GM19240 (cell line): ENCODE data around the gene ARSJ.

ENCODE experiments used
- DNase-seq: peaks from one replicate; pipeline ENCODE4 v3.0.0; 2011; ENCODE audit warnings: low spot score; ENCODE audit not compliant: insufficient read length

The ARSJ gene

DNA sequence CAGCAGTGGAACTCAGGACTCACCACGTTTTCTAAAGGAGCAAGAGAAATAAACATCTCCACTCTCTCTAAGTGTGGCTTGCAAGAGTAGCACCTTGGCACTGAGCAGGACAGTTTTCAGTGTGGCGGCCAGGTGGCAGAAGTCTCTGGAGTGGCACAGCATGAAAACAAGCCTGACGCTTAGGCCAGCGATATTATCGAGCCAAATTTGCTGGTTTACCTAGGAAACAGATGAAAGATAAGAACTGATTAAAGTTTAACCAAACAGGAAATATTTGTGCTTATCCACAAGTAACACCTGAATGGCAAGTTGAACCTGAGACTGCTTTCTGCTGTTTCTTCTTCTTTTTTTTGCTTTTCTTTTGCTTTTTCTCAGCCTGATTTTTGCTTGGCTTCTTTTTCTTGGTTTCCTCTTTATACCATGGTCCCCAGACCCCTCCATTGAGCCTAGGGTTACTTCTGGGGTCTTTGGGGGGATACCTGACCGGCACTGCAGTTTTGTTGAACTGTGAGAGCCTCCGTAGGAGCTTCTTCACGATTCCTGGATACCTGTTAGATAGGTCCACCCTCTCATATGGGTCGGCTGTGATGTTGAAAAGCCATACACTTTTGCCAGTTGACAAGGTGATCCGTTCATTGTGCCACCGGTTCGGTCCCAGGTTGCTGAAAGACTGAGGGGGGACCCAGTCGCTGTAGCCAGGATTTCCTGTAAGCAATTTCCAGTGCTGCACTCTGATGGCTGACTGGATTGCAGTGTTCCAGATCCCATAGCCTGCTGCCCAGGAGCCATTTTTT lies 77.3 kb downstream of the ARSJ start:
- no peak for DNase-seq

DNA sequence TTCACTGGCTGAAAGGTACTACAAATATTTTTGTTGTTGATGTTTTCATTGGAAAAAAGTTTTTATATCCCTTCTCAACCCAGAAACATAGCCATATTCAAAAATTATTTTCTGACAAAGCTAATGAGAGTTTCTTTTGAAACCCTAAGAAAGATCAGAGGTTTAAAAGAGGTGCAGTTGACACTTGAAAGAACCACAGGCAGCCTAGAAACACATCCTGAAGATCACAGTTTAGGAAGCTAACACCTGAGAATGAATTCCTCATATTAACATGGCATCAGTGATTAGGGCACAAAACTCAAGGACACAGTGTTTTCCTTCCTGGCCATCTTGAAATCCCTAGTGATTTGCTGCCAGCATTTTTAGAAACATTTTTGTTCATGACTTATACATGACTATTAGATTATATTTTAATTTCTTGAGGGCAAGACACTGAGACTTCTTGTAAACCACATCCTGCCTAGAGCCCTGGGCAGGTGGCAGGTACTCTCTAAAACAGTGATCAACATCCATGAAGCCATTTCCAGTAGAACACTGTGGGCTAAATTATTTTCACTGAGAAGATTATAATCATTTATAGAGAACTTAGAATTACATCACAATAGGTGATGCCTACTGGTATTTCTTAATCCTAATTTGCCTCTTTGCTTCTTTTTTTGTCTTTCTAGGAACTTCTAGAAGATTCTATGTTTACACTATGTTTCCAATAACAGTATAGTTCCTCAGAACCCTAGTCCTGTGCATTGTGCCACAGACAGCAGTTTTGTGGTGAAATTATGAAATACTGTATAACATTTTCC lies 80.0 kb downstream of the ARSJ start:
- DNase-seq, result no peak

GRCh38 chr4:113893546-113893945 lies 85.9 kb downstream of the ARSJ start:
- no peak for DNase-seq

GRCh38 chr4:113888006-113888405 lies 91.4 kb downstream of the ARSJ start:
- no peak for DNase-seq

GRCh38 chr4:113885291-113885690 lies 94.2 kb downstream of the ARSJ start:
- DNase-seq, result no peak

GRCh38 chr4:113884655-113885054 lies 94.8 kb downstream of the ARSJ start:
- no peak for DNase-seq

DNA sequence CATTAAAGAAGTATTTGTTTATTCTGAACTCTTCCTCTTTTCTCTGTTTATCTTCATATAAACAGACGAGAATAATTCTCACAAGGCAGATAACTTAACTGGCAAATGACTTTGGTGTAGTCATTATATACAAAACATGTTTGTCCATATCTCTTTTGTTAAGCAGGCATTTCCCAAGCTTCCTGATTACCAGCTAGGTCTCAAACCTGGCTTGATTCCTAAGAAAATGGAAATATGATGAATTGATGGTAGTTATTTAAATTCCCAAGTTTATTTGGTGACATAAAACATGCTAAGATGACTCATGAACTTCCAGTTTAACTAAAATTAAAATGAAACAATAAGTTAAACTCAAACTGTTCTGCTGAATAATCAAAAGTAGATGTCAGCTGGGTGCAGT lies 96.8 kb downstream of the ARSJ start:
- DNase-seq, result no peak

DNA sequence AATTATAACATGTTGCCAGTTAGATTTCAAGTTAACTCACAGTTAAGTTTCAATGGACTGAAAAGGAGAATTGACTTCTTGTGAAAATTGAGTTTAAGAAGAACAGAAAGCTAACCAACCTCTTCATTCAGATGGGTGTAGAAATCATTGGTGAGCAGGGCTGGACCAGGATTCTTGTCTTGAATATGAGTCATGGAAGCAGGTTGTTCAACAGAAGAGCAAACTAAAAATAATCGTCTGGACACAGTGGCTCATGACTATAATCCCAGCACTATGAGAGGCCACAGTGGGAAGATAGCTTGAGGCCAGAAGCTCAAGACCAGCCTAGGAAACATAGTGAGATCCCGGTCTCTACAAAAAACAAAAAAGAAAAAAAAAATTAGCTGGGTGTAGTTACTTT lies 98.2 kb downstream of the ARSJ start:
- DNase-seq, result no peak

DNA sequence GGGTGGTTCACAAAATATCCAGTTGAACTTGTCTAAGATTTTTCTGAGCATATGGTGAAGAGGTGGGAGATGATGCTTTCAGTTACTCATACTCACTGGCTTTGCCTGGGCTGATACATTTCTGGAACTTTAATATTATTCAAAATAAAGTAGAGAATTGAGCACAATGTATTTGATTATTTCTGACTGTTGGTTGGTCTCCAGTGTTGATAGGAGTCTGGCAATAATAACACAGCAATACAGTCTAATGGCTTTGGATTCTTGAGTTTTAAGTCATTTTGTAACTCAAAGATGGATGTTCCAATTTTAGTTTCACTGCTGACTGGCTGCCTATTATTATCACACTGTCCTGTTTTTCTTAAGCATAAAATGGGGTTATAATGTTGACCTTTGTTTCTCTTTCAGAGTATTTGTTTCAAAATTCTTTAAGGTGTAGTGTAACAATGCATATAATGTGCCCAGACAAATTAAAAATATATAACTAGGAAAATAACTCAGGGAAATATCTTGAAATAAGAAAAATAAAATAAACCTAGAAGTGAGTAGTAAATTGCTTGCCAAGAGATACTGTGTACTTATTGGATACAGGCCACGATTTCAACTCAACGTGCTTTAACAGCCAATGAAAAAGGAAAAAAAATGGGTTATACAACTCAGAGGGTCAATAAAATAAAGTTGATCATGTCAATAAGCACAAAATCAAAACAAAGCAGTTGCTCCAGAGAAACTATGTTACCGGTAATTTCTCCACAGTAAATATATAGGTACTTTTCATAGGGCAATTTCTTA lies 99.0 kb downstream of the ARSJ start:
- DNase-seq, result no peak

DNA sequence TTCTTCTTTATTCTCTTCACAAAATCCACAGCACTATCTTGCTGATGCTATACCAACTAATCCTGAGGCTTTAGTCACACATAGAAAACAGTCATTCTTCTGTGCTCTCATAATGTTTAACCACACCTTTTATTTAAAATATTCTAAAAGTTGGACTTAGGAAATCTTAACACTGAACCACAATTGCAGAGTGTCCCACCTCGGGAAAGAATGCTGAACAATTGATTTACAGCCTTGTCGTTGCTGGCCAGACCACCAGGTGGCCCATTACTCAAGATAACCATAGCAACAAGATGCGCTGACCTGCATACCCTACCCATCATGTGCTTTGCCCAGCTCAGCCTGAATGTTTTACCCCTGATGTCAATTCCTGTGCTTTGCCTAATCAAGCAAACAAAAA lies 100.8 kb downstream of the ARSJ start:
- DNase-seq, result no peak

DNA sequence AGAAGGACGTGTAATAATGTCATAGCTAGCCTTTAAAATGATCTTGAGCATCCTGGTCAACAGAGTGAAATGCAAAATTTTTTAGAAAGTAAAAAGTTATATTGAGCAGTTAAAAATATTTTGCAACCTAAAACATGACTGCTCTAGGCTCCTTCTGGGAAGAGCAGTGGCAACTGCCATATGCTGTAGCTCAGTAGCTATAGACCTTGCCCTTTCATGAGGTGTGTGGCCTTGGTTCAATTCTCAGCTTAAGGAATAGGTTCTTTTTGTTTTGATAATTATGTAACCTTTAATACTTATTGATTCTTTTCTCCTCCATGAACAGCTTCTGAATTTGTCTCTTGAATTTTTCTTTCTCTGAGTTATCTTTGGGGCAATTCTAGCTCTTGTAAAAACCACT lies 105.0 kb downstream of the ARSJ start:
- DNase-seq, result no peak

DNA sequence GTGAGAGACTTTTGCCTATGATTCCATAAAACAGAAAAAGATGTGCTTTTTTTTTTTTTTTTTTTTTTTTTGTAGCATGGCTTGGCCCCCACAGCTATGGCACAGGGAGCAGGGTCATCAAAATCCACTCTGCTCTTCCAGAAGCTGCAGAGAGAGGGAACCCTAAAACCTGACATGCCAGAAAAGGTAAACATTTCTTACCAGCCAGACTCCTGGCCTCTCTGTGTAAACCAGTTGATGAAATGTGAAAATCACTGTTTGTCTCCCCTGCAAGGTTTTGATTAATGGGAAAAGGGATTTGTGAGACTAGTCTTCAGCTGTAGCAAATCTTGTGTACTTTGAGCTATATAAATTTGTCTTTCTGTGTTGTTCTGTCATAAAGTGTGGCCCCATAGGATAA lies 105.9 kb downstream of the ARSJ start:
- DNase-seq, result no peak

DNA sequence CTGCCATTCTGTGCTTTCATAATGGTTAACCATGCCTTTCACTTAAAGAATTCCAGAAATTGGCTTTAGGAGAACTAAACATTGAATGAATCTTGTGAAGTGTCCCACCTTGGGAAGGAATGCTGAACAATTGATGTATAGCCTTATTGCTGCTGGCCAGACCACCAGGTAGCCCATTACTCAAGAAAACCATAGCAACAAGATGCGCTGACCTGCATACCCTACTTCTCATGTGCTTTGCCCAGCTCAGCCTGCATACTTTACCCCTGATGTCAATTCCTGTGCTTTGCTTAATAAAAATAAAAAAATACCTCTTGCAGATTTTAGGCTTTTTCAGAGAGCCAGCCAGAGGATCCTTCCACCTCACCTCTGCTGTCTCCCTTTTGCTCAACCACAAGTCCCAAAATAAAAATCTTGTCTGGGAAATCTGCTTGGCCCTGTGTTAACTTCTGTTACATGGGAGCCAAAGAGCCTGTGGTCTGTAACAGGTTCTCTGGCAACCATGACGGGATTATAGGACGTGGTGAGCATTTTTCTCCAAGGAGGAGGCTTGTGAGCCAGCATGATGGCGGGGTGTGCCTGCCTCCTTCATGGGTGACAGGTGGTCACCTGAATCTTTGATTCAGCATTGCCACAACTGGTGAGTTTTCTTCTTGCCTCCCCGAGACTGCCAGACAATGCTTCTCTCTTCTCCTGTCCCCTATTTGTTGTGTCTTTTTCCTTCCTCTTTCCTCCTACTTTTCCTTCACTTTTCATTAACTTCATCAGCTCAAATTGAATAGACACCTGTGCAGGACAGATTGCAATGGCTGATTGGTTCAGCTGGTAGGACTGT lies 106.8 kb downstream of the ARSJ start:
- DNase-seq, result no peak

DNA sequence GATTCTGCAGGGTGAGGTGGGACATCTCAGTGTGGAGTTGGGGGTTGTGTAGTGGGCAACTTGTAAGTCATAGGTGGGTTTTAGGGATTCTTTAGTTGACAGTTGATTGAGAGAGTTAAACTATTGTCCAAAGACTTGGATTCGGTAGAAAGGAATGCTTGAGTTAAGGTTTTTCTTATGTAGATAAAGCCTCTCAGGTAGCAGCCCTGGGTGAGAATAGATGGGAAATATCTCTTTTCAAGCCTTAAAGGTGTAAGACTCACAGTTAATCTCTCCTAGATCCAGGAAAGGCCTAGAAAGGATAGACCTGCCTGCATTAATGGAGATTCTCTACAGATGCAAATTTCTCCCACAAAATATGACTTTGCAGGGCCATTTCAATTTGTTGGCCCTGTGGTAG lies 108.4 kb downstream of the ARSJ start:
- no peak for DNase-seq

DNA sequence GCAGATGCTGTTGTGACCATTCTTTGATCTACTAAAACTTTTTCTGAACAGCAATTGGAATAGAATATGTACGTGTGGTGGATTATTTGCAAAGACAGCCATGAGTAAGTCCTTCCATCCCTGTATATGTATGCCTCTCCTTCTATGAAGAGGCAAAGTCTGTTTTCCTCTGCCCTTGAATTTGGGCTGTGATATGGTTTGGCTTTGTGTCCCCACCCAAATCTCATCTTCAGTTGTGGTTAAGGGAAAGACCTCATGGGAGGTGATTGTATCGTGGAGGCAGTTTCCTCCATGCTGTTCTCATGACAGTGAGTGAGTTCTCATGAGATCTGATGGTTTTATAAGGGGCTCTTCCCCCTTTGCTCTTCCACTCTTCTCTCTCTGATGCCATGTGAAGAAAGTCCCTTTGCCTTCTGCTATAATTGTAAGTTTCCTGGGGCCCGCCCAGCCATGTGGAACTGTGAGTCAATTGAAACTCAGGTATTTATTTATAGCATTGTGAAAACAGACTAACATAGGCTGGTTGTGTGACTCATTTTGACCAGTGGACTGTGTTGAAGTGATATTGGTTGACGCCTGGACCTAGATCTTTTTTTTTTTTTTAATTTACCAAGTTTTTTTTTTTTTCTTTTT lies 109.6 kb downstream of the ARSJ start:
- no peak for DNase-seq

DNA sequence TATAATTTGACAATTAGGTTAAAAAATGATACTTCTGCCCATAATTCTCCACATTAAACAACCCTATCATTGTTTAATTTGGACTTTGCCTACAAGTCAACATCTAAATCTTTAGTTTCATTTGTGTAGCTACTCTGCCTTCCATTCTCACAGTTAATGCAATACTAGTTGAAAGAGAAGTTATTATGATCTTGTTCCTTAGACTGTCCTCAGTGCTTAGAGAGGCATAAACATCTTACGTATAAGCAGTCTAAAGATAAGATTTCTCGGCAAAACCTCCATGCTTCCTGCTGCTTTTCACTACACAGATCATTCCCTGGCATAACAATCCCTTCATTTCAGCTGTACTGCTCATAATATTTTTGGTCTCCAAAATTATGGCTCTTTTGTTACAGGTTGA lies 112.8 kb downstream of the ARSJ start:
- DNase-seq, result no peak

DNA sequence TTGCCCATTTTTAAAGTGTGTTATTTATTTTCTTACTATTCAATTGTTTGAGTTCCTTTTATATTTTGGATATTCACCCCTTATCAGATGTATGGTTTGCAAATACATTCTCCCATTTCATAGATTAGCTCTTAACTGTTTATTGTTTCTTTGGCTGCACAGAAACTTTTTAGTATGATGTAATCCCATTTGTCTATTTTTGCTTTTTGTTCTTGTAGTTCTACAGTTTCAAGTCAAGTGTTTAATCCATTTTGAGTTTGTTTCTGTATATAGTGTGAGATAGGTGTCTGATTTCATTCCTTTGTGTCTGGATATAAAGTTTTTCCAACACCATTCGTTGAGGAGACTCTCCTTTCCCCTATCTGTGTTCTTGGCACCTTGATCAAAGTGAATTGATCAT lies 120.5 kb downstream of the ARSJ start:
- no peak for DNase-seq

GRCh38 chr4:113851816-113852215 lies 127.6 kb downstream of the ARSJ start:
- DNase-seq, result no peak
